CD4-positive, alpha-beta T cell treated with Interleukin-6 for 4 hours (primary cell): ENCODE measurements around the gene SRPK2.

ENCODE experiments used
- DNase-seq: peaks from one replicate; pipeline ENCODE4 v3.0.0-alpha.2; 2020; ENCODE audit warnings: mixed read lengths

The SRPK2 gene

GRCh38 chr7:105127179-105127578 is 261.5 kb downstream of the SRPK2 start:
- no peak for DNase-seq

DNA sequence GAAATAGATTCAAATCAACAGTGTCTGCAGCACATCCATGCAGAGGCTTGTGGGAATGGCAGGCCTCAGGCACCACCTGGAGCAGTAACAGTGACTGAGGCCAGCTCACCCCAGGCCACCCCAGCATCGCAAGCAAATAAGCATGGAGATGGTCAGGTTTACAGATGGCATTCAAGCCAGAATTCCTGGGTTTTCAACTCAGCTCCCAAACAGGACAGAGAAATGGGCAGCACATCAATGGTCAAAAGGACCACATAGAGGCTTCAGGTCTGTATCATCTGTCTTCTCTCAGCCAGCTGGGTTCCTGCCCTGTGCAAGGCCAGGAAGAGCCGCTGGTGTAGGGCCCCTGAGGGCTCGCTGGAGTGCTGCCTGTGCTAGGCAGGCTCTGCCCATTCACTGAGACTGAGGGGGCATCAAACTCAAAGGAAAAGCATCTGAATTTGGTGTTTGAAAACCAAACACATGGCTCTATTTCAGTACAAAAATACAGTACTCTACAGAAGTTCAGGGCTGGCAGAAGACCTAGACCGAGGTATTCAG is 262.2 kb downstream of the SRPK2 start:
- DNase-seq: no peak

DNA sequence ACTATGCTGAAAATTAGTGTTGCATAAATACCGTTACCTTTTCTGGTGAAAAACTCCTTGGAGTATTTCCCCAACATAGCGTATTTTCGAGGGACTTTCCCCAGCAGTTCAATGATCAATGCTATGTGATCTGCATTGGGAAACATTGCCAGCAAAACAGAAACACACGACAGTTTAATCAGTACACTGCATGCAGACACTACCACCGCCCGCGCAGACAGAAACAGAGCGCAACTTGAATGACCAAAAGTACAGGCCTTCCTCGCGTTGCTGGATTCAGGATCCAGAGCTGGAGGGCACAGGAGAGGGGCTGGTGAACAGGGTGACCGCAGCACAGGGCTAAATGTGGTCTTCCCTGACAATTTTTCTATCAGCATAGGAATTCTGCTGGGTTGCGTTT is 263.0 kb downstream of the SRPK2 start:
- DNase-seq: no peak

- no peak for DNase-seq
Observed at GRCh38 chr7:105122619-105123018, 266.1 kb downstream of the SRPK2 start.

- peak; percentile 16 for DNase-seq
Observed at GRCh38 chr7:105118612-105119600, 269.8 kb downstream of the SRPK2 start.

DNA sequence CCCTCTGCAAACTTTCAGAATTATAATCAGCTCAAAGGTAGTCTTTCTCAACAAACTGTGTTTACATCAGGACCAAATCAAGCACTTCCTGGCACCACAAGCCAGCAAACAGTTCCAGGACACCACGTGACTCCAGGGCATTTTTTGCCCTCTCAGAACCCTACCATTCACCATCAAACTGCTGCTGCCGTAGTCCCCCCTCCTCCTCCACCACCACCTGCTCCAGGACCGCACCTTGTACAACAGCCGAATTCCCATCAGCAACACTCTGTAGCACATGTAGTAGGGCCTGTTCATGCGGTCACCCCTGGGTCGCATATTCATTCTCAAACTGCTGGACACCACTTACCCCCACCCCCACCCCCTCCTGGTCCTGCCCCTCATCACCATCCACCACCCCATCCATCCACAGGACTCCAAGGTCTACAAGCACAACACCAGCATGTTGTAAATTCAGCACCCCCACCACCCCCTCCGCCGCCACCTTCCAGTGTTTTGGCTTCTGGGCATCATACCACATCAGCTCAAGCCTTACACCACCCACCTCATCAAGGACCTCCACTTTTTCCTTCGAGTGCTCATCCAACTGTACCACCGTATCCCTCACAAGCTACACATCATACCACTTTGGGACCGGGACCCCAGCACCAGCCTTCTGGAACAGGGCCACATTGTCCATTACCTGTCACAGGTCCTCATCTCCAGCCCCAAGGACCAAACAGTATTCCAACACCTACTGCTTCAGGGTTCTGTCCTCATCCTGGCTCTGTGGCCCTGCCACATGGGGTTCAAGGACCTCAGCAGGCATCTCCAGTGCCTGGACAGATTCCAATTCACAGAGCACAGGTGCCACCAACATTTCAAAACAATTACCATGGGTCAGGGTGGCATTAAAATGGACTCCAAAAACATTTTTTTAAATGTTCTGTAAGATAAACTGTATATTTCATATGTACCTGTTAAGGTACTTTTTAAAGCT is 276.0 kb downstream of the SRPK2 start:
- DNase-seq: no peak

GRCh38 chr7:105107458-105107857 is 281.3 kb downstream of the SRPK2 start:
- DNase-seq: no peak

DNA sequence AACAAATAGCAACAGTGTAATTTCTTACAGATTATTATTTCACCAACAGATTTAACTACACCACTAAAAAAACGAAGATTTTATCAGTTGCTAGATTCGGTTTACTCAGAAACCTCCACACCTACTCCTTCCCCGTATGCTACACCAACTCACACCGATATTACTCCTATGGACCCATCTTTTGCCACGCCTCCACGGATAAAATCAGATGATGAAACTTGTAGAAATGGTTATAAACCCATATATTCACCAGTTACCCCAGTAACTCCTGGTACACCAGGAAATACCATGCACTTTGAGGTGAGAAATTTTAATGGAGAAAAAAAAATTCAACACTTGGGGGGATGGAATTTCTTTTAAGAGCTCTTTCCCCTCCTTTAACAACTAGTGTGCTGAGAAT is 282.2 kb downstream of the SRPK2 start:
- DNase-seq: no peak

- no peak for DNase-seq
Observed at GRCh38 chr7:105105579-105105978, 283.1 kb downstream of the SRPK2 start.

DNA sequence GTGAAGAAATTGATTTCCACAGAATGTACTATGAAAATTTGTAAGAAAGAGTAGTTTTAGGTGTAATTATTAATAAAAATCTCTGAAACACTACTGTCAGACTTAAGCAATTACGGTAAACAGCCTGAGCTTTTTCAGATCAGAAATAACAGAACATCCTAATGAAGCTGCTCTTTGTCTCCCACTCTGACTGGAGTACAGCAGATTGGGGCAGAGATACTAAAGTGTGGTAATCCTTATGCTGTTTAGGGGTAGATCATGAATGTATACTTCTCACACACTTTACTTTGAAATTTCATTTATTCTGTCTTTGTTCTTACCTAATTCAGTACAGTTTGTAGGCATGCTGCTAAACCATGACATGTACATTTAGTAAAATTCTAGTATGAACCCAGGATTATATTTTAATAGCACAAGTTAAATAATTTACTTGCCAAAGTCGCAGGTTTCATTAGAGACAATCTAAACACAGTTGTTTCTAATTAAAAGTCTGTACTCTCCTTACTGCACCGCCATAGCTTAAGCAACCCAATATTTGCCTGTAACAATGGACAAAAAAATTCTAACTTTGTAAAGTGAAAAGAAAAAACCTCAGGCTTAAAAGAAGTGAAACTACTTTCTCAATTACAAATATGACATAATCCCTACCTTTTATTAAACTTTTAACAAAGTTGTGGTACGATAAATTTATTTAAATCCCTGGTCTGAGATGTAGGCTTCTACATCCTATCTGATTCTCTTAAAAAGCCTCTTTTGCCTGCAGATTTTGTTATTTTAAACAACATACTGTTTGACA is 286.0 kb downstream of the SRPK2 start:
- DNase-seq: no peak

DNA sequence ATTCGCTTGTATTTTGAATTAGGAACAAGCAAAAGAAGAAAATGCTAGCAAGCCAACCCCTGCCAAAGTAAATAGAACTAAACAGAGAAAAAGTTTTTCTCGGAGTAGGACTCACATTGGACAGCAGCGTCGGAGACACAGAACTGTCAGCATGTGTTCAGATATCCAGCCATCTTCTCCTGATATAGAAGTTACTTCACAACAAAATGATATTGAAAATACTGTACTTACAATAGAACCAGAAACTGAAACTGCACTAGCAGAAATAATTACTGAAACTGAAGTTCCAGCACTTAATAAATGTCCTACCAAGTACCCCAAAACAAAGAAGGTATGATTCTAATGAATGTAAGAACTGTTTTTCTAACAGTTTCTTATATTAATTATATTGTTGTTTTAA is 286.9 kb downstream of the SRPK2 start:
- no peak for DNase-seq

DNA sequence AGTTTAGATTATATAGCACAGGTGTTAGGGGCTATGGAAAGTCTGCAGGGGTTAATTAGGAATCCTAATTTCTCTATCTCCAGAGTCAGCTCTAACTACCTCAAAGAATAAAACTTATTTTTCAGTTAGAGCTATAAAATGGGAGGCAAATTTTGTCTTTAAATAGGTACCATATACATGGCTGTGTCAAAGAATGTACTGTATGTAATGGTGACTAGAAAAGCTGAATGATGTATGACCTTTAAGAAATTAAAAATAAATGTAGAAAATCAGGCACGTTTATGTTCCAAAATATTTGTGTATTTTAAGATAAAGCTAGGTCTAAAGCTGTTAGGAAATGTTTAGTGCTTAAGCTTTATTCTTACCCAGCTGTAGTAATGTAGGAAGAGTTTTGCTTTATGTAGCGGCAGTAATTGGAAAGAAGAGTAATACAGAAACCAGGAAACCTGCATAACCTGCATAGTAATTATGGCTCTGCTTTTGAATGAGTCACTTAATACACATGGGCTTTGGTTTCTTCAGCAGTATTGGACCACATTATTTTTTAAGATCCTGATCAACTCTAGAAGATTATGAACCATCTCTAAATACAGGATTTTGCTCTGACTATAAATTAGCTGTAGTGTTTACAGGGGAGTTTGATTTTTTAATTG is 289.7 kb downstream of the SRPK2 start:
- DNase-seq: no peak

DNA sequence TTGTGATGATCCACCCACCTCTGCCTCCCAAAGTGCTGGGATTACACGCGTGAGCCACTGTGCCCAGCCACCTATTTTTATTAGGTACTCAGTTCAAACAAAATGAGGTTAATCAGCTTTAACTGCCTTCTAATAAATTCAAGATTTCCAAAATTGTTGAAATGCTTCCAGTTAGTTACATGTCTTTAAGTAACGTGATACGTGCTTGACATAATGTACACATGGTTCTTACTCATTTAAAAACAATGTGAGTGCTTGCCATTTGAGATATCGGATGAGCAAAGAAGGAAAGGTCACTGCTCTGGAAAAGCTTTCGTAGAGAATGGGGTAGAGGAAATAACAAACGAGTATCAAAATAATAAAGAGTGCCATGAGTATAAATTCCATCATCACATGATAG is 291.1 kb downstream of the SRPK2 start:
- DNase-seq: no peak

GRCh38 chr7:105096306-105096705 is 292.4 kb downstream of the SRPK2 start:
- DNase-seq: no peak

DNA sequence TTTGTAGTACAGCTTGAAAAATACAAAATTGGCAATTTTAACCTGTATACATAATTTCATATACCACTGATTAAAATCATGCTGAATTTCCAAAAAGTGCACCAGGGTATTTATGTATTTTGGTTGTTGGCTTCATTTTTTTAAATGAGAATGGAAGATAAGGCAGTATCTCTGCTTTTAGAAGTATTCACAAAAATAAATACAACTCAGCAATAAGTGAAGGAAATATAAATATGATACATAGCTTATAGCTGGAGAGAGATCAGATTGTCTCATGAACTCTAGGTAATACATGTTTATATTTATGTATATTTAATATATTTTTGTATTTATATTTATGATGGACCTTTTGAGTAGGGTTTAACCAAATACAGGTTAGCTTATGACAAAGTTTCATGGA is 293.8 kb downstream of the SRPK2 start:
- no peak for DNase-seq

- no peak for DNase-seq
Observed at GRCh38 chr7:105088456-105088855, 300.3 kb downstream of the SRPK2 start.

DNA sequence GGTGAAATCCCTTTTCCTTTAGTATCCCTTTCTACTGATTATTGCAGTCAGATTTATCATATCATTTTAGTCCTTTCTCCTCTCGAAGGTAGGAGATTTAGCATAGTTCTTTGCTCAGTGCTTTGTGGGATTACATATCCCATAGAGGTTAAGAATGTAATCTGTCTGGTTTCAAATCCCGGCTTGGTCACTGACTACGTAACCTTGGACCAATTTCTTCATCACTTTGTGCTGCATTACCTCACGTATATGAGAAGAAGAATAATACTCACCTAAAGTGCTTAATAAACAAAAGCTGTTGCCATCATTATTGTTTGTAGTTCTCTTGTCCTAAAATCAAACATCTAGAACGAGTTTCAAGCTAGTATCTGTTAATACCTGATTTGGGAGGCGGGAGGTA is 300.7 kb downstream of the SRPK2 start:
- no peak for DNase-seq

GRCh38 chr7:105086850-105087249 is 301.9 kb downstream of the SRPK2 start:
- no peak for DNase-seq

GRCh38 chr7:105084581-105084980 is 304.1 kb downstream of the SRPK2 start:
- DNase-seq: no peak

DNA sequence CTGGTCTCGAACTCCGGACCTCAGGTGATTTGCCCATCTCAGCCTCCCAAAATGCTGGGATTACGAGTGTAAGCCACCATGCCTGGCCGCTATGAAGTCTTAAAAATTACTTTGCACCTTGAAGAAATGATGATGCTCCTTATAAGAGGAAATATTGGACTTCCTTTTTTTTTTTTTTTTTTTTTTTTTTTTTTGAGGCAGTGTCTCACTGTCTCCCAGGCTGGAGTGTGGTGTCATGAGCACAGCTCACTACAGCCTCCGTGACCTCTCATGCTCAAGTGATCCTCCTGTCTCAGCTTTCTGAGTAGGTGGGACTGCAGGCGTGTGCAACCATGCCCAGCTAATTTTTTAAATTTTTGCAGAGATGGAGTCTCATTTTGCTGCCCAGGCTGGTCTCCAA is 309.4 kb downstream of the SRPK2 start:
- no peak for DNase-seq

- DNase-seq: no peak
Observed at GRCh38 chr7:105073143-105073542, 315.6 kb downstream of the SRPK2 start.

- no peak for DNase-seq
Observed at GRCh38 chr7:105068886-105069285, 319.8 kb downstream of the SRPK2 start.
